IMR-90 (cell line): ENCODE results near the gene YIPF7.

Source experiments
- CEBPB ChIP-seq: IDR thresholded peaks from 2 replicates; pipeline ENCODE4 v1.6.1; 2012; ENCODE audit warnings: low read depth, low read length, improper control_type of control experiment
- CHD1 ChIP-seq: IDR thresholded peaks from 2 replicates; pipeline ENCODE4 v1.6.1; 2012; ENCODE audit warnings: low read depth, low read length, improper control_type of control experiment
- FOS ChIP-seq: fragments of 150-350 bp; IDR thresholded peaks from 2 replicates; pipeline ENCODE4 v1.6.1; 2016; ENCODE audit warnings: low read depth, low read length
- MAZ ChIP-seq: IDR thresholded peaks from 2 replicates; pipeline ENCODE4 v1.6.1; 2012; ENCODE audit warnings: low read depth, mild to moderate bottlenecking, low read length, improper control_type of control experiment, moderate library complexity, borderline replicate concordance
- MXI1 ChIP-seq: IDR thresholded peaks from 2 replicates; pipeline ENCODE4 v1.6.1; 2012; ENCODE audit warnings: low read depth, mild to moderate bottlenecking, low read length, moderate library complexity, borderline replicate concordance
- NFE2L2 ChIP-seq: fragments of 150-350 bp; IDR thresholded peaks from 2 replicates; pipeline ENCODE4 v1.6.1; 2016; ENCODE audit warnings: low read depth, mild to moderate bottlenecking, low read length
- POLR2A ChIP-seq: IDR thresholded peaks from 2 replicates; pipeline ENCODE4 v1.6.1; 2012; ENCODE audit warnings: mild to moderate bottlenecking, low read depth, low read length
- RAD21 ChIP-seq: IDR thresholded peaks from 2 replicates; pipeline ENCODE4 v1.6.1; 2012; ENCODE audit warnings: low read length, improper control_type of control experiment
- TF ChIP-seq, protein P1 (sequence below): conservative IDR thresholded peaks from 2 replicates; pipeline ENCODE4 v1.5.1; 2012; ENCODE audit warnings: mild to moderate bottlenecking, low read depth, low read length, improper control_type of control experiment
- TF ChIP-seq, protein P2 (sequence below): fragments of 150-350 bp; IDR thresholded peaks from 2 replicates; pipeline ENCODE4 v1.6.1; 2016; ENCODE audit warnings: low read depth, mild to moderate bottlenecking, low read length, moderate library complexity, borderline replicate concordance
- TF ChIP-seq, protein P3 (sequence below): fragments of 150-350 bp; IDR thresholded peaks from 2 replicates; pipeline ENCODE4 v1.6.1; 2017; ENCODE audit warnings: mild to moderate bottlenecking, antibody characterized with exemption, low read length, low read depth

DNA sequence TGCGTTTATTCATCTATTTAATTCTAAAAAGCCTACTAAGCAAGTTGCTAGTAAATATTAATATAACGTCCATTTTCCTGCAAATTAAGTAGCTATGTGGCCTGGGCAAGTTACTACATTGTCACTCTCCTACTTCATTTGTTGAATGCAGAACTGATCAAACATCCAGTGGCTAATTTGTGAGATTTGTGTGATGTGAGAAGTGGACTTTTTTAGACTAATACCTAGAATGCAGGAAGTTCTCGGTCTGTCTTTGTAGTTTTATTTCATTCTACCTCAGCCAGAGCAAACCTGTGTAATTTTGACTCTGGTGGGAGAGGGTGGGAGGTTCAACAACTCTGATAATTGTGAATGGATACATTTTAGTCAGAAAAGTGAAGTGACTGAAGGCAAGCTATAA, 27.6 kb upstream of the YIPF7 start:
- TF ChIP-seq, protein P1, sequence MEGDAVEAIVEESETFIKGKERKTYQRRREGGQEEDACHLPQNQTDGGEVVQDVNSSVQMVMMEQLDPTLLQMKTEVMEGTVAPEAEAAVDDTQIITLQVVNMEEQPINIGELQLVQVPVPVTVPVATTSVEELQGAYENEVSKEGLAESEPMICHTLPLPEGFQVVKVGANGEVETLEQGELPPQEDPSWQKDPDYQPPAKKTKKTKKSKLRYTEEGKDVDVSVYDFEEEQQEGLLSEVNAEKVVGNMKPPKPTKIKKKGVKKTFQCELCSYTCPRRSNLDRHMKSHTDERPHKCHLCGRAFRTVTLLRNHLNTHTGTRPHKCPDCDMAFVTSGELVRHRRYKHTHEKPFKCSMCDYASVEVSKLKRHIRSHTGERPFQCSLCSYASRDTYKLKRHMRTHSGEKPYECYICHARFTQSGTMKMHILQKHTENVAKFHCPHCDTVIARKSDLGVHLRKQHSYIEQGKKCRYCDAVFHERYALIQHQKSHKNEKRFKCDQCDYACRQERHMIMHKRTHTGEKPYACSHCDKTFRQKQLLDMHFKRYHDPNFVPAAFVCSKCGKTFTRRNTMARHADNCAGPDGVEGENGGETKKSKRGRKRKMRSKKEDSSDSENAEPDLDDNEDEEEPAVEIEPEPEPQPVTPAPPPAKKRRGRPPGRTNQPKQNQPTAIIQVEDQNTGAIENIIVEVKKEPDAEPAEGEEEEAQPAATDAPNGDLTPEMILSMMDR = no peak
- TF ChIP-seq CEBPB (no peak), POLR2A (no peak), MXI1 (no peak), CHD1 (no peak), RAD21 (no peak), MAZ (no peak), FOS (no peak), NFE2L2 (no peak)
- TF ChIP-seq, protein P2, sequence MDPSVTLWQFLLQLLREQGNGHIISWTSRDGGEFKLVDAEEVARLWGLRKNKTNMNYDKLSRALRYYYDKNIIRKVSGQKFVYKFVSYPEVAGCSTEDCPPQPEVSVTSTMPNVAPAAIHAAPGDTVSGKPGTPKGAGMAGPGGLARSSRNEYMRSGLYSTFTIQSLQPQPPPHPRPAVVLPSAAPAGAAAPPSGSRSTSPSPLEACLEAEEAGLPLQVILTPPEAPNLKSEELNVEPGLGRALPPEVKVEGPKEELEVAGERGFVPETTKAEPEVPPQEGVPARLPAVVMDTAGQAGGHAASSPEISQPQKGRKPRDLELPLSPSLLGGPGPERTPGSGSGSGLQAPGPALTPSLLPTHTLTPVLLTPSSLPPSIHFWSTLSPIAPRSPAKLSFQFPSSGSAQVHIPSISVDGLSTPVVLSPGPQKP = no peak
- TF ChIP-seq, protein P3, sequence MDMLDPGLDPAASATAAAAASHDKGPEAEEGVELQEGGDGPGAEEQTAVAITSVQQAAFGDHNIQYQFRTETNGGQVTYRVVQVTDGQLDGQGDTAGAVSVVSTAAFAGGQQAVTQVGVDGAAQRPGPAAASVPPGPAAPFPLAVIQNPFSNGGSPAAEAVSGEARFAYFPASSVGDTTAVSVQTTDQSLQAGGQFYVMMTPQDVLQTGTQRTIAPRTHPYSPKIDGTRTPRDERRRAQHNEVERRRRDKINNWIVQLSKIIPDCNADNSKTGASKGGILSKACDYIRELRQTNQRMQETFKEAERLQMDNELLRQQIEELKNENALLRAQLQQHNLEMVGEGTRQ = no peak
